Loucy (cell line): Measurements from ENCODE around the gene ZNF668.

ENCODE experiments used
- CTCF ChIP-seq: fragments of 200-600 bp; sonication (generic); conservative IDR thresholded peaks from 2 replicates; pipeline ENCODE4 v1.5.1; 2014; ENCODE audit warnings: mild to moderate bottlenecking, antibody characterized with exemption, low read length
- EZH2phosphoT487 ChIP-seq: fragments of 200-600 bp; IDR thresholded peaks from 2 replicates; pipeline ENCODE4 v1.6.1; 2018; ENCODE audit warnings: antibody characterized with exemption, mild to moderate bottlenecking, moderate library complexity, borderline replicate concordance

- TF ChIP-seq CTCF (no peak), EZH2phosphoT487 (no peak)
These were observed 6.1 kb upstream of the ZNF668 start for GRCh38 chr16:31080035-31080629.
